Uterus (tissue), 4 donors: Measurements from ENCODE around the gene RNF141. TPM values are rescaled to one million over a fixed set of nuclear protein-coding genes. Genes with fewer than 3 reads are reported as not detected.
A peak's percentile ranks its signal among the peaks of the same experiment; 100 is the strongest.

Source experiments
- DNase-seq, 2 donors: peaks; one replicate each; pipeline ENCODE4 v3.0.0-alpha.2; 2019 to 2020
- H3K27ac ChIP-seq, 2 donors: fragments of 200-600 bp; sonication (generic); 1 replicate in 1 of 2; 2 replicates in 1 of 2; pipeline ENCODE4 v1.5.1; 2016 to 2018
- H3K27me3 ChIP-seq, 2 donors: fragments of 200-600 bp; sonication (generic); one replicate each; pipeline ENCODE4 v1.5.1; 2018 to 2019; ENCODE audit warnings: control low read depth in 1 of 2
- H3K36me3 ChIP-seq, 2 donors: fragments of 200-600 bp; sonication (generic); one replicate each; pipeline ENCODE4 v1.5.1; 2019; ENCODE audit warnings: control low read depth in 1 of 2
- H3K4me1 ChIP-seq, 2 donors: fragments of 200-600 bp; sonication (generic); one replicate each; pipeline ENCODE4 v1.5.1; 2018 to 2019; ENCODE audit warnings: control low read depth in 1 of 2
- H3K4me3 ChIP-seq, 2 donors: fragments of 200-600 bp; sonication (generic); 1 replicate in 1 of 2; 2 replicates in 1 of 2; pipeline ENCODE4 v1.5.1; 2018 to 2019; ENCODE audit warnings: mild to moderate bottlenecking in 1 of 2
- H3K9me3 ChIP-seq, 2 donors: fragments of 200-600 bp; sonication (generic); one replicate each; pipeline ENCODE4 v1.5.1; 2019; ENCODE audit warnings: control low read depth in 1 of 2
- POLR2A ChIP-seq, 2 donors: fragments of 450-650 bp; IDR thresholded peaks; one replicate each; pipeline ENCODE4 v1.6.1; 2016; ENCODE audit warnings: antibody characterized with exemption in 2 of 2, mild to moderate bottlenecking in 1 of 2, moderate library complexity in 1 of 2
- intact Hi-C: fragments of 100-400 bp; cut with DNase I; formaldehyde crosslinking; loops from one replicate; pipeline ENCODE4 v1.15.1; 2023; ENCODE audit warnings: low total_unique reads
- total RNA-seq, 4 donors: library from RNA; depleted of rRNA in 3 of 4; stranded (reverse); fragments of >200 nt in 3 of 4; gene quantifications; one replicate each; pipeline versions ENCODE4 v1.1.0 to v1.2.4, GENCODE V29; 2014 to 2023
- TF ChIP-seq, protein P1 (sequence below), 4 experiments: fragments of 200-600 bp in 2 of 4; fragments of 450-650 bp in 2 of 4; sonication (generic) in 2 of 4; IDR thresholded peaks; one replicate each; pipeline ENCODE4 v1.5.1; 2016 to 2019; ENCODE audit warnings: antibody characterized with exemption in 4 of 4, mild to moderate bottlenecking in 2 of 4, moderate library complexity in 1 of 4
- donor health status: DM: yes; HTN: yes; CAD: no.

The RNF141 gene
- total RNA-seq, 4 donors from 2014 or later = 19.7 to 49.7 (median 25.2) TPM

DNA sequence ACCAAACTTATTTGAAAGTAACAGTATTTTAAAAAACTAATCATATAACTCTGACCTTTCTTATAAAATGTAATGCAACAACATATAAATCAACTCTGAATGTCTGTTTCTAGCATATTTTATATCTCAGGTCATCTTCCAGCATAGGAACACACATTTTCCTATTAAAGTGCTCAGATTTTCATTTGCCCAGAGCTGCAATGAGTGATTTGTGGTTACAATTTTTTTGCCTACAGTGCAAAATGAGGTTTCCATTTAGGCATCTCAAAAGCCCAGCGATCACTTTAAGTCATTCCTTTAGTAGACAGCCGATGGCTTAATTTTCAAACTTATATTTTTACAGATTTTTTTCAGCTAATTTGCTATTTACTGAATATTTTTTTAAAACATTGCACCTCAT is 26.5 kb upstream of the RNF141 start:
- Histone ChIP-seq H3K27ac (no peak overlapping the region), H3K36me3 (no peaks in the 10 kb centered on the region), H3K4me1 (no peaks in the 10 kb centered on the region), H3K4me3 (no peak overlapping the region), H3K27me3 (no peaks in the 10 kb centered on the region), H3K9me3 (no peaks in the 10 kb centered on the region)
- intact Hi-C loops = no loop called here
- DNase-seq = no peak
- TF ChIP-seq POLR2A (IDR thresholded peaks at IDR 0.05) = no peak
- TF ChIP-seq, protein P1, sequence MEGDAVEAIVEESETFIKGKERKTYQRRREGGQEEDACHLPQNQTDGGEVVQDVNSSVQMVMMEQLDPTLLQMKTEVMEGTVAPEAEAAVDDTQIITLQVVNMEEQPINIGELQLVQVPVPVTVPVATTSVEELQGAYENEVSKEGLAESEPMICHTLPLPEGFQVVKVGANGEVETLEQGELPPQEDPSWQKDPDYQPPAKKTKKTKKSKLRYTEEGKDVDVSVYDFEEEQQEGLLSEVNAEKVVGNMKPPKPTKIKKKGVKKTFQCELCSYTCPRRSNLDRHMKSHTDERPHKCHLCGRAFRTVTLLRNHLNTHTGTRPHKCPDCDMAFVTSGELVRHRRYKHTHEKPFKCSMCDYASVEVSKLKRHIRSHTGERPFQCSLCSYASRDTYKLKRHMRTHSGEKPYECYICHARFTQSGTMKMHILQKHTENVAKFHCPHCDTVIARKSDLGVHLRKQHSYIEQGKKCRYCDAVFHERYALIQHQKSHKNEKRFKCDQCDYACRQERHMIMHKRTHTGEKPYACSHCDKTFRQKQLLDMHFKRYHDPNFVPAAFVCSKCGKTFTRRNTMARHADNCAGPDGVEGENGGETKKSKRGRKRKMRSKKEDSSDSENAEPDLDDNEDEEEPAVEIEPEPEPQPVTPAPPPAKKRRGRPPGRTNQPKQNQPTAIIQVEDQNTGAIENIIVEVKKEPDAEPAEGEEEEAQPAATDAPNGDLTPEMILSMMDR (IDR thresholded peaks at IDR 0.05) = no peak

DNA sequence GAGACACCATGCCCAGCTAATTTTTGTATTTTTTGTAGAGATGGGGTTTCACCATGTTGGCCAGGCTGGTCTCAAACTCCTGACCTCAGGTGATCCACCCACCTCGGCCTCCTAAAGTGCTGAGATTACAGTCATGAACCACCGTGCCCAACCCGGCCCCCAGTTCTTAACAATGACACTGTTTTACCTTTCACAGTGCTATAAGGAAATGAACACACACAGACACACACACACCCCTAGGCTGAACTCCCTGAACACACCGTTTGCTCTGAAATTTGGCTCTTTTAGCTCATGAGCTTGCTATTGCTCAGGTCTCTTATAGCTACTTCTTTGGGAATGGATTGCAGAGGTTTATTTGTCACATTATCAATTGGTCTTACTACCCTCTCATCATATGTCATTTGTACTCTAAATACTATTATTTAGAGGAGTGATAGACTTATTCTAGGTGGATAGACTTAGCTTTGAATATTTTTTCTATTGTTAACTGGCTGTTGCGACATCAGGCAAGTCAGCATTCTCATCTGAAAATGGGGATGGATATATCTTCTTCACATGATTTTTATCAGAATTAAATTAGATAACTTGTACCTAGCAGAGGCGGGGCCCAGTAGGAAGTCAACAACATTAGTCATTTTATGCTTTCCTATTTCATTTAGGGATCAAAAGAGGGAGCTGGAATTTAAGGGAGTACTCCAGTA is 25.4 kb upstream of the RNF141 start:
- no peak overlapping the region for H3K27ac ChIP-seq

DNA sequence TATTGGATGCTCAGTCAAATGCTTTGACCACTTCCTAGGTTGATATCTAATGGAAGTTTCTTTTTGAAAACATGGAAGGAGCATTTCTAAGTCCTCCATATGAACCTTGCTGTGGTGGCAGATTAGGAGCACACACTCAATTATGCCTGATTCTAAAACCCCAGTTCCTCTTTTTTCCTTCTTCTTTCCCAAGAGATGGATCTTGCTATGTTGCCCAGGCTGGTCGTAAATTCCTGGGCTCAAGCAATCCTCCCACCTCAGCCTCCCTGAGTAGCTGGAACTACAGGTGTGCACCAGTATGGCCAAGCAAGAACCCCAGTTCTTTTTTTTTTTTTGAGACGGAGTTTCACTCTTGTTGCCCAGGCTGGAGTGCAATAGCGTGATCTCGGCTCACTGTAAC is 24.5 kb upstream of the RNF141 start:
- intact Hi-C loops = no loop called here
- H3K27me3 ChIP-seq = no peaks in the 10 kb centered on the region
- DNase-seq = no peak
- H3K4me3 ChIP-seq = no peak overlapping the region
- no peak overlapping the region for H3K27ac ChIP-seq
- H3K4me1 ChIP-seq = no peaks in the 10 kb centered on the region
- no peaks in the 10 kb centered on the region for H3K36me3 ChIP-seq
- TF ChIP-seq, protein P1 (IDR thresholded peaks at IDR 0.05) = no peak
- TF ChIP-seq POLR2A (IDR thresholded peaks at IDR 0.05) = no peak
- H3K9me3 ChIP-seq = no peaks in the 10 kb centered on the region

More for the DNA sequence above, 25.4 kb upstream of the RNF141 start:
- intact Hi-C loops = no loop called here
- DNase-seq = no peak
- Histone ChIP-seq H3K27me3 (no peaks in the 10 kb centered on the region), H3K36me3 (no peaks in the 10 kb centered on the region), H3K9me3 (no peaks in the 10 kb centered on the region), H3K4me3 (no peak overlapping the region), H3K4me1 (no peaks in the 10 kb centered on the region)
- no peak for TF ChIP-seq POLR2A (IDR thresholded peaks at IDR 0.05)
- TF ChIP-seq, protein P1 (IDR thresholded peaks at IDR 0.05) = no peak

DNA sequence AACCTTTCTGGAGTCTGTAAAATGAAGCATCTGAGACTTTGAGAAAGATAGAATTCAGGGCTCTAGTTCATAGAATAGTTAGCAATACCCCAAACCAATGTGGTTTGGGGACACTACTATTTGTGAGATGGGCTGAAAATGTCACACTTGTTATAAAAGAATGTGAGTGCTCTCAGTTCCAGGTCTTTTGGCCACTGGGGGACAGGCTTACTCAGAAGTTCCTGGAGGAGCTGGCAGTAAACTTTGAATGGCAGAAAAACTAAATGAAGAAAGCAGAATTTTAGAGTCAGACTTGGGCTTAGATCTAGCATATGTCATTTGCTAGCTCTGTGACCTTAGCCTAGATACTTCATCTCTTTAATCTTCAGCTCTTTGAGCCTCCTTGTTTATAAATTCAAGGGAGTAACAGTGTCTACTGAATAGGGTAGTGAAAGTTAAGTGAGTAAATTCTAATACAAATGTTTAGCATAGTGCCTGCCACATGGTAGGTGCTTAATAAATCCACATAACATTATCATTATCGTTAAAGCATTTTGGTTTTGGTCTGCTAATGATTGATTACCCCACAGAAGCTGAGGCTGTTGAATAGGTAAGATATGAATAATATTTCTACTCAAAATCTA is 23.8 kb upstream of the RNF141 start:
- H3K4me3 ChIP-seq = no peak overlapping the region
- no peaks in the 10 kb centered on the region for H3K9me3 ChIP-seq
- H3K27ac ChIP-seq = no peak overlapping the region
- no peaks in the 10 kb centered on the region for H3K27me3 ChIP-seq
- no peak for TF ChIP-seq POLR2A (IDR thresholded peaks at IDR 0.05)
- TF ChIP-seq, protein P1 (IDR thresholded peaks at IDR 0.05) = peak in 3 of 4 experiments; percentile 18 to 51 (median 29)
- no peak for DNase-seq
- H3K4me1 ChIP-seq = no peaks in the 10 kb centered on the region
- intact Hi-C loops = no loop called here
- H3K36me3 ChIP-seq = no peaks in the 10 kb centered on the region

DNA sequence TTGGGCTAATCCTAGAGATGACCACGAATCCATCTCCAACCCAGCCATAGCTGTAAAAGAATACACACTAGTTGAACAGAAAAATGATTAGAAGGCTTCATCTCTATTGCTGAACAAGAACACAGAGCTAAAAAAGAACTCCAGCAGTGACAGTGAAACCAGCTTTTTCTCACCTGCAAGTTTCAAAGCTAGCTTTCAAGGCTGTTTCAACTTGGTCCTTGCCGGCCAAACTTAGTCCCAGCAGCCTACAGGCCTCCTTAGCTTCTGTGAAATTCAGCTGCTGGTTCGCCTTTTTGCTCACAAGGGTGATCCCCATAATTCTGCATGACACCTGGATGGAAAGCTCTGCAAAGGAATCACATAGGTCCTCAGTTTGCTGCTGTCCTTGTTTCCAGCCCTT is 23.0 kb upstream of the RNF141 start:
- Histone ChIP-seq H3K27me3 (no peaks in the 10 kb centered on the region), H3K4me1 (no peaks in the 10 kb centered on the region), H3K9me3 (no peaks in the 10 kb centered on the region), H3K4me3 (no peak overlapping the region), H3K36me3 (no peaks in the 10 kb centered on the region), H3K27ac (no peak overlapping the region)
- intact Hi-C loops = no loop called here
- DNase-seq = no peak
- TF ChIP-seq, protein P1 (IDR thresholded peaks at IDR 0.05) = no peak
- TF ChIP-seq POLR2A (IDR thresholded peaks at IDR 0.05) = no peak
